GM12878 (cell line): Measurements from ENCODE around the gene GEMIN5. TPM values are rescaled to one million over a fixed set of nuclear protein-coding genes. Genes with fewer than 3 reads are reported as not detected.

ENCODE experiments used
- ATAC-seq: fragments of 200-7000 bp; cut with Tn5 transposase; 3 replicates; pipeline ENCODE4 v1.9.1; 2020; ENCODE audit warnings: mild to moderate bottlenecking, moderate library complexity
- BruUV-seq: library from RNA; stranded (reverse); fragments of 400-500 nt; replicated peaks from 2 replicates; lab custom pipeline; 2021; lab: Mats Ljungman, UMichigan
- CTCF ChIA-PET: fragments of 300-600 bp; sonication (Branson Sonifier 250); formaldehyde crosslinking; extraction: SDS; loops from one replicate; lab custom pipeline; 2021; ENCODE audit warnings: inconsistent platforms; lab: Yijun Ruan, JAX
- POLR2A ChIA-PET: fragments of 350-600 bp; formaldehyde crosslinking; extraction: SDS; loops from one replicate; lab custom pipeline; 2021; ENCODE audit warnings: inconsistent platforms; lab: Charles Lee
- RAD21 ChIA-PET: fragments of 300-600 bp; sonication (Branson Sonifier 250); formaldehyde crosslinking; loops from one replicate; lab custom pipeline; 2023; ENCODE audit warnings: antibody characterized with exemption; ENCODE audit not compliant: unreplicated experiment; lab: Charles Lee
- SMC1A ChIA-PET: fragments of 300-600 bp; sonication (Branson Sonifier 250); formaldehyde crosslinking; loops from one replicate; lab custom pipeline; 2023; ENCODE audit not compliant: unreplicated experiment, uncharacterized antibody; lab: Charles Lee
- DNase-seq: peaks from one replicate; pipeline ENCODE4 v3.0.0-alpha.2; 2011; ENCODE audit warnings: low read depth, low spot score
- FAIRE-seq: peaks from 3 replicates; lab custom pipeline; 2011; peaks lifted over from hg19 to GRCh38; lab: Jason Lieb, UNC
- H2AFZ ChIP-seq: 2 replicates; pipeline ENCODE4 v1.6.0; 2011; ENCODE audit warnings: low read depth, low read length, control low read depth; ENCODE audit not compliant: control insufficient read depth
- H3K27ac ChIP-seq: 2 replicates; pipeline ENCODE4 v1.5.1; 2011; ENCODE audit warnings: control low read depth; ENCODE audit not compliant: control insufficient read depth, insufficient read depth
- H3K27me3 ChIP-seq, 2 experiments: replicated peaks in 1 of 2; 2 replicates each; pipeline versions ENCODE4 v1.6.0 to v1.6.1; 2011; ENCODE audit warnings: low read length in 1 of 2; ENCODE audit not compliant: control insufficient read depth in 2 of 2, insufficient read depth in 2 of 2
- H3K36me3 ChIP-seq, 2 experiments: 2 replicates each; pipeline ENCODE4 v1.5.1; 2011; ENCODE audit warnings: low read length in 1 of 2; ENCODE audit not compliant: control insufficient read depth in 2 of 2, insufficient read depth in 2 of 2
- H3K4me1 ChIP-seq: 2 replicates; pipeline ENCODE4 v1.6.1; 2011; ENCODE audit warnings: mild to moderate bottlenecking, low read length, moderate library complexity, mixed read lengths; ENCODE audit not compliant: control insufficient read depth, insufficient read depth
- H3K4me2 ChIP-seq: 2 replicates; pipeline ENCODE4 v1.6.0; 2011; ENCODE audit warnings: control low read depth; ENCODE audit not compliant: control insufficient read depth, insufficient read depth
- H3K4me3 ChIP-seq: fragments of 200-600 bp; sonication (generic); 2 replicates; pipeline ENCODE4 v1.5.1; 2016
- H3K79me2 ChIP-seq: 2 replicates; pipeline ENCODE4 v1.6.0; 2011; ENCODE audit warnings: low read length; ENCODE audit not compliant: control insufficient read depth, insufficient read depth
- H3K9ac ChIP-seq: 2 replicates; pipeline ENCODE4 v1.8.0; 2011; ENCODE audit warnings: low read length, control low read depth, mixed read lengths; ENCODE audit not compliant: control insufficient read depth, insufficient read depth
- H3K9me3 ChIP-seq: replicated peaks from 3 replicates; pipeline ENCODE4 v1.5.1; 2011; ENCODE audit warnings: mild to moderate bottlenecking, low read length; ENCODE audit not compliant: control insufficient read depth, insufficient read depth
- H4K20me1 ChIP-seq: 2 replicates; pipeline ENCODE4 v1.6.0; 2011; ENCODE audit not compliant: control insufficient read depth, insufficient read depth
- CREB1 ChIP-seq: IDR thresholded peaks from 2 replicates; pipeline ENCODE4 v1.6.1; 2012; ENCODE audit warnings: low read depth, mild to moderate bottlenecking, inconsistent platforms
- GABPA ChIP-seq: IDR thresholded peaks from 2 replicates; pipeline ENCODE4 v1.6.1; 2014; ENCODE audit warnings: antibody characterized with exemption, low read depth, mild to moderate bottlenecking, inconsistent platforms
- HDAC6 ChIP-seq: fragments of 200-600 bp; sonication (generic); IDR thresholded peaks from one replicate; pipeline ENCODE4 v1.8.0; 2017; ENCODE audit warnings: antibody characterized with exemption; ENCODE audit not compliant: unreplicated experiment
- IRF4 ChIP-seq: IDR thresholded peaks from 2 replicates; pipeline ENCODE4 v1.6.1; 2011; ENCODE audit warnings: low read depth, low read length
- KDM1A ChIP-seq: fragments of 200-600 bp; sonication (generic); IDR thresholded peaks from 2 replicates; pipeline ENCODE4 v1.6.1; 2016; ENCODE audit warnings: borderline replicate concordance
- LARP7 ChIP-seq: fragments of 450-650 bp; IDR thresholded peaks from 2 replicates; pipeline ENCODE4 v1.6.1; 2017; ENCODE audit warnings: mild to moderate bottlenecking
- NFYA ChIP-seq: IDR thresholded peaks from 2 replicates; pipeline ENCODE4 v1.6.1; 2011; ENCODE audit warnings: low read depth, mild to moderate bottlenecking, low read length, improper control_type of control experiment, borderline replicate concordance
- NRF1 ChIP-seq: conservative IDR thresholded peaks from 2 replicates; pipeline ENCODE4 v1.6.1; 2011; ENCODE audit warnings: mild to moderate bottlenecking, low read depth, low read length, improper control_type of control experiment
- POLR2AphosphoS5 ChIP-seq: IDR thresholded peaks from 2 replicates; pipeline ENCODE4 v1.6.1; 2011; ENCODE audit warnings: mild to moderate bottlenecking, low read length, inconsistent platforms
- SPI1 ChIP-seq: IDR thresholded peaks from 2 replicates; pipeline ENCODE4 v1.6.1; 2011; ENCODE audit warnings: low read depth, mild to moderate bottlenecking, low read length, moderate library complexity, borderline replicate concordance; ENCODE audit not compliant: insufficient read depth
- SRF ChIP-seq, 2 experiments: IDR thresholded peaks; 2 replicates each; pipeline ENCODE4 v1.6.1; 2011; ENCODE audit warnings: low read depth in 2 of 2, low read length in 2 of 2, mild to moderate bottlenecking in 1 of 2, moderate library complexity in 1 of 2
- TAF1 ChIP-seq: IDR thresholded peaks from 2 replicates; pipeline ENCODE4 v1.6.1; 2011; ENCODE audit warnings: mild to moderate bottlenecking, low read depth, low read length, borderline replicate concordance
- ZNF384 ChIP-seq: IDR thresholded peaks from 2 replicates; pipeline ENCODE4 v1.6.1; 2012; ENCODE audit warnings: low read depth, mild to moderate bottlenecking, low read length, improper control_type of control experiment, borderline replicate concordance
- WGBS: methylation state at CpG from one replicate; pipeline ENCODE4 v1.1.6; 2016; ENCODE audit warnings: low lambda C conversion rate; ENCODE audit not compliant: insufficient replicate concordance, insufficient coverage; ENCODE audit errors: missing lambda C conversion rate; 5-methylcytosine and 5-hydroxymethylcytosine counted together
- in situ Hi-C: fragments of 300-500 bp; cut with MboI; formaldehyde crosslinking; loops from 9 replicates; pipeline ENCODE4 v1.14.3; 2018; ENCODE audit warnings: mixed read lengths
- intact Hi-C: fragments of 100-400 bp; cut with micrococcal nuclease; formaldehyde crosslinking; loops from one replicate; pipeline ENCODE4 v1.14.2; 2022; ENCODE audit not compliant: unreplicated experiment
- polyA plus RNA-seq, 11 experiments: library from polyadenylated mRNA; depleted of rRNA in 4 of 11; unstranded in 6 of 11; stranded (reverse) in 5 of 11; fragments of >200 nt; fragmentation: Nextera tagmentation in 4 of 11; fragmentation: Illumina TruSeq in 1 of 11; extraction: Ambion mirVana in 4 of 11; extraction: Trizol in 1 of 11; gene quantifications; 1 replicate in 1 of 11; 2 replicates in 10 of 11; pipeline versions ENCODE4 v1.2.1 to v1.2.3, GENCODE V29; 2011 to 2016; ENCODE audit warnings: inconsistent platforms in 2 of 11, missing spikeins in 2 of 11, low read depth in 1 of 11
- total RNA-seq, 4 experiments: library from RNA; depleted of rRNA in 3 of 4; stranded (reverse); fragments of >200 nt in 3 of 4; fragmentation: Illumina TruSeq in 1 of 4; extraction: Trizol in 1 of 4; gene quantifications; 2 replicates each; pipeline versions ENCODE4 v1.2.1 to v1.2.3, GENCODE V29; 2013 to 2021
- TF ChIP-seq, protein P1 (sequence below): fragments of 450-650 bp; IDR thresholded peaks from 2 replicates; pipeline ENCODE4 v1.6.1; 2017; ENCODE audit warnings: mild to moderate bottlenecking, moderate library complexity
- TF ChIP-seq, protein P2 (sequence below): IDR thresholded peaks from 2 replicates; pipeline ENCODE4 v1.6.1; 2011; ENCODE audit warnings: low read depth, low read length, improper control_type of control experiment, borderline replicate concordance

GEMIN5 gene
- total and polyA plus RNA-seq, 10 of the 15 experiments (the other 5 are each of a cell fraction or from before 2014, with no cell fraction given), result 6.3 to 29.8 (median 23.3) TPM

DNA sequence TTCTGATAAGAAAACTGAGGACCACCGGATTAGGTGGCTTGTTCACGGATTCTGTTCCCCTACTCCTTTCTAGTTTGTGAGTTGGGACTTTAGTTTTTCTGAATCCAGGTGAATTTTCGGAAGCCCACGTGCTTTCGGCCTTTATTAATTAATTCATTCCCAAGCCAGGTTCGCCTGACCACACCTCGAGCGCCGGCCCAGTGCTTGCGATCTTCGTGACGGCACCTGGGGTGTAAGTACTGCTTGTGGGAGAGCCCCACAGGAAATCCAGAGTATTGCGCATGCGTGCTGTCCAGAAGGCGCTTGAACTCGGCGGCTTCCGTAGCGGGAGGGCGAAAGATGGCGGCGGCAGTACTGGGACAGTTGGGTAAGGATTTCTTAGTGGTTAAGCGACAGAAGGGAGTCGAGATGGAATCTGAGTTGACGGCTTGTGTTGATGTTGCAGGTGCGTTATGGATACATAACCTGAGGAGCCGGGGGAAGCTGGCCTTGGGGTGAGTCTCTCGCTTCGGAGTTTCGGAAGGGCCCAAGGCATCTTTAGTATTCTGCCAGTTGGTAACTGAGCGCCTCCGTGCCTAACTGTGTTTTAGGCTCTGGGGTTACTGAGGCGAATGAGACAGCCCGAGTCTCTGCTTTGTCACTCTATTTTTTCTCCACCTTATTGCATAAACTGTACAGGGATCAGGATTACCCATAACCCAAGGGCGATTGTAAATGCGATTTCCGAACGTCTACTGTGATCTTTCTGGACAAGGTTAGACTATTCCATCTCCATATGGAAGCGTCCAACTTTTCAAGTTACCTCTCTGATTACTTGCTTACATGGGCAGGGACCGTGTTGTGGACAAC, 3.0 kb upstream of the GEMIN5 start, which contains the start of gene MRPL22:
Gene MRPL22 (plus strand): TSS at position 302 of the 849 bp plus-strand sequence. CDS start 38 bp downstream, at position 340.
- H3K9ac ChIP-seq, result peak within 1 kb of the TSS; percentile 78
- H3K36me3 ChIP-seq, result no peaks in the 10 kb centered on the region
- SMC1A ChIA-PET, result no interaction called here
- peak within 1 kb of the TSS; percentile 81 for H3K27ac ChIP-seq
- H3K4me3 ChIP-seq, result peak within 1 kb of the TSS; percentile 90
- H3K4me1 ChIP-seq, result peaks cover 6% of the 10 kb centered on the region
- peak within 1 kb of the TSS; percentile 92 for H2AFZ ChIP-seq
- in situ Hi-C loops, result no loop called here
- BruUV-seq, result TSS peak; percentile 77
- ATAC-seq (peak; percentile 67), DNase-seq (peak; percentile 80), FAIRE-seq (peak; percentile 98)
- WGBS, result under 1% methylated on average over 40 of the region's 40 CpGs
- H3K9me3 ChIP-seq, result no peaks in the 10 kb centered on the region; the same call in 2 of the 3 replicates
- intact Hi-C loops, result no loop called here
- H3K4me2 ChIP-seq, result peak within 1 kb of the TSS; percentile 73
- H4K20me1 ChIP-seq, result no peaks in the 10 kb centered on the region
- POLR2A ChIA-PET, result interaction anchor here (0.6 to 1.2 kb wide), 2 partner anchors 10 to 1947 kb away, joined by 4 read pairs; no protein-coding TSS in a partner anchor
- RAD21 ChIA-PET, result no interaction called here
- peaks cover 52% of the 10 kb centered on the region for H3K79me2 ChIP-seq
- CTCF ChIA-PET, result interaction anchor here (1.0 to 1.3 kb wide), 3 partner anchors 12 to 27 kb away, joined by 3 read pairs; no protein-coding TSS in a partner anchor
- H3K27me3 ChIP-seq, result no peaks in the 10 kb centered on the region
- TF ChIP-seq POLR2AphosphoS5, result peak; percentile 92
- TF ChIP-seq GABPA, result no peak
- TF ChIP-seq, protein P1, sequence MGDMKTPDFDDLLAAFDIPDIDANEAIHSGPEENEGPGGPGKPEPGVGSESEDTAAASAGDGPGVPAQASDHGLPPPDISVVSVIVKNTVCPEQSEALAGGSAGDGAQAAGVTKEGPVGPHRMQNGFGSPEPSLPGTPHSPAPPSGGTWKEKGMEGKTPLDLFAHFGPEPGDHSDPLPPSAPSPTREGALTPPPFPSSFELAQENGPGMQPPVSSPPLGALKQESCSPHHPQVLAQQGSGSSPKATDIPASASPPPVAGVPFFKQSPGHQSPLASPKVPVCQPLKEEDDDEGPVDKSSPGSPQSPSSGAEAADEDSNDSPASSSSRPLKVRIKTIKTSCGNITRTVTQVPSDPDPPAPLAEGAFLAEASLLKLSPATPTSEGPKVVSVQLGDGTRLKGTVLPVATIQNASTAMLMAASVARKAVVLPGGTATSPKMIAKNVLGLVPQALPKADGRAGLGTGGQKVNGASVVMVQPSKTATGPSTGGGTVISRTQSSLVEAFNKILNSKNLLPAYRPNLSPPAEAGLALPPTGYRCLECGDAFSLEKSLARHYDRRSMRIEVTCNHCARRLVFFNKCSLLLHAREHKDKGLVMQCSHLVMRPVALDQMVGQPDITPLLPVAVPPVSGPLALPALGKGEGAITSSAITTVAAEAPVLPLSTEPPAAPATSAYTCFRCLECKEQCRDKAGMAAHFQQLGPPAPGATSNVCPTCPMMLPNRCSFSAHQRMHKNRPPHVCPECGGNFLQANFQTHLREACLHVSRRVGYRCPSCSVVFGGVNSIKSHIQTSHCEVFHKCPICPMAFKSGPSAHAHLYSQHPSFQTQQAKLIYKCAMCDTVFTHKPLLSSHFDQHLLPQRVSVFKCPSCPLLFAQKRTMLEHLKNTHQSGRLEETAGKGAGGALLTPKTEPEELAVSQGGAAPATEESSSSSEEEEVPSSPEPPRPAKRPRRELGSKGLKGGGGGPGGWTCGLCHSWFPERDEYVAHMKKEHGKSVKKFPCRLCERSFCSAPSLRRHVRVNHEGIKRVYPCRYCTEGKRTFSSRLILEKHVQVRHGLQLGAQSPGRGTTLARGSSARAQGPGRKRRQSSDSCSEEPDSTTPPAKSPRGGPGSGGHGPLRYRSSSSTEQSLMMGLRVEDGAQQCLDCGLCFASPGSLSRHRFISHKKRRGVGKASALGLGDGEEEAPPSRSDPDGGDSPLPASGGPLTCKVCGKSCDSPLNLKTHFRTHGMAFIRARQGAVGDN, result peak; percentile 88
- peak; percentile 69 for TF ChIP-seq CREB1
- no peak for TF ChIP-seq IRF4
- TF ChIP-seq SRF (IDR thresholded peaks at IDR 0.05; ENCODE audit: low read depth in 2 of 2, low read length in 2 of 2), result no peak
- peak; percentile 63; the same call in 1 of the 2 replicates for TF ChIP-seq LARP7
- TF ChIP-seq TAF1, result peak; percentile 90
- TF ChIP-seq, protein P2, sequence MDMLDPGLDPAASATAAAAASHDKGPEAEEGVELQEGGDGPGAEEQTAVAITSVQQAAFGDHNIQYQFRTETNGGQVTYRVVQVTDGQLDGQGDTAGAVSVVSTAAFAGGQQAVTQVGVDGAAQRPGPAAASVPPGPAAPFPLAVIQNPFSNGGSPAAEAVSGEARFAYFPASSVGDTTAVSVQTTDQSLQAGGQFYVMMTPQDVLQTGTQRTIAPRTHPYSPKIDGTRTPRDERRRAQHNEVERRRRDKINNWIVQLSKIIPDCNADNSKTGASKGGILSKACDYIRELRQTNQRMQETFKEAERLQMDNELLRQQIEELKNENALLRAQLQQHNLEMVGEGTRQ, result no peak
- TF ChIP-seq NFYA, result no peak
- no peak for TF ChIP-seq HDAC6
- no peak for TF ChIP-seq SPI1
- peak; percentile 52 for TF ChIP-seq NRF1
- TF ChIP-seq KDM1A, result no peak
- TF ChIP-seq ZNF384, result no peak
